GM18505 (cell line): Measurements from ENCODE around the gene CCDC71.
A peak's percentile ranks its signal among the peaks of the same experiment; 100 is the strongest.

Experiments
- ATAC-seq: cut with Tn5 transposase; IDR thresholded peaks from one replicate; pipeline ENCODE4 v1.9.1; 2021; ENCODE audit not compliant: unreplicated experiment
- POLR2A ChIP-seq: IDR thresholded peaks from 4 replicates; pipeline ENCODE4 v1.6.1; 2011; ENCODE audit warnings: borderline replicate concordance; ENCODE audit not compliant: insufficient read depth, insufficient read length; ENCODE audit errors: extremely low read depth

The CCDC71 gene

GRCh38 chr3:49165771-49166751, at the start of gene CCDC71:
Gene CCDC71 (minus strand): TSS chr3:49166331. CDS start chr3:49164208, 2,123 bp downstream.
- TF ChIP-seq POLR2A, result peak; percentile 84
- peak; percentile 58 for ATAC-seq

- ATAC-seq, result no peak
Observed at GRCh38 chr3:49213998-49214397, 47.9 kb upstream of the CCDC71 start.

GRCh38 chr3:49213541-49213943, 47.4 kb upstream of the CCDC71 start:
- TF ChIP-seq POLR2A, result no peak

More at GRCh38 chr3:49213998-49214397, 47.9 kb upstream of the CCDC71 start:
- TF ChIP-seq POLR2A, result no peak

GRCh38 chr3:49199900-49200281, 33.8 kb upstream of the CCDC71 start:
- TF ChIP-seq POLR2A, result no peak
- ATAC-seq, result no peak

More at GRCh38 chr3:49213541-49213943, 47.4 kb upstream of the CCDC71 start:
- no peak for ATAC-seq

- ATAC-seq, result no peak
- no peak for TF ChIP-seq POLR2A
Observed at GRCh38 chr3:49199239-49199899, 33.2 kb upstream of the CCDC71 start.

DNA sequence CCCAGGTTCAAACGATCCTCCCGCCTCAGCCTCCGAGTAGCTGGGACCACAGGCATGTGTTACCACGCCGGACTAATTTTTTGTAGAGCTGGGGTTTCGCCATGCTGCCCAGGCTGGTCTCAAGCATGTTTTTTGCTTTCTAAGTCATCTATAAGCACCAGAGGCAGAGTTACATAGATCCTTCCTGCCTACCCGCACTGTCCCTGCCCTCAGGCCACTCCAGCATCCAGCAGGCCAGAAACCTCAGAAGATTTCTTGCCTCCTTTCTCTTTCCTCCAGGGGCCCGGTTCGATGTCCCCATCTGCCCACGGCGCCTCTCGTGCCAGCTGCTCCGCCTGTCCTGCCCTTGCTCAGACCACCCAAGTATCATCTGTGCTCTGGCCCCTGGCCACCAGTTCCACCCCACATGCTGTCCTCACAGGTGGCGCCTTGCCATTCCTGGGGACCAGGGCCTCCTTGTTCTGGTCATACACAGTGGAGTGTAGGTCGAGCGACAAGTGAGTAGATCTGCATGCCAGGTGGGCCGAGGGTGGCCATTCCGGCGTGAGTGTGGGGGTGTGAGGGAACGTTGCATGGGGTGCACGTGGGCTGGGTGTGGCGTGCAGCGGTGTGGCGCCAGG, 32.6 kb upstream of the CCDC71 start:
- ATAC-seq, result no peak
- no peak for TF ChIP-seq POLR2A

DNA sequence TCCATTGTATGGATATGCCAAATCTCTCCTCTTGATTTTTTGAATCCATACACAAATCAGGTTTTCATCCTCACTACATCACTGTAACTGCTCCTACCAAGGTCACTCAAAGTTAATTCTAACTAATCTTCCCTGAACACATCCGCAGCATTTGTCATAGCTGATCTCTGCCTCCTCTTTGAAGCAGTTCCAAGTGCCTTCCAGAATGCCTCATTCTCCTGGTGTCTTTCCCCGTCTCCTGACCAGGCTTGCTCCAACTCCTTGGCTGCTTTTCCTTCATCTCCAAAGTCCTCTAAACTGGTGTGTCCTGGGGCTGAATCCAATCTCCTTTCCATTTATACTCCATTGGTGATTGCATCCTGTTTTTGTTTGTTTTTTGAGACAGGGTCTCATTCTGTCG, 32.0 kb upstream of the CCDC71 start:
- TF ChIP-seq POLR2A, result no peak
- no peak for ATAC-seq

DNA sequence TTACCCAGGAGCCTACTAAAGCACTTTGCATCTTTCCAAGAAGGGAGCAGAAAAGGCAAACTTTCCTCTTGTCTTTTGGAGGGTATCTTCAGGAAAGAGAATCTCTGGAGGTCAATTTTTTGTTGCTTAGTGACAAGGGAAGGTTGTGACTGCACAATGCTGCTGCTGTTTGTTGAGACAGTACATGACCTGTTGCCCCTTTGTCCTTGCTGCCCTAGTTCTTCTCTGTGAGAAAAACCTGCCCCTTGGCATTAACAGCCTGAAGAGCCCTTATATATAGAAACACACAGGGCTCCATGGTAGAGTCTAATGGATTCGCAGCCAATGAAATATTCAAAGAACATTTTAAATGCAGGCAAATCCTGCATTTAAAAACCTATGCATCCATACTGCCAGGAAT, 25.6 kb upstream of the CCDC71 start:
- no peak for ATAC-seq
- TF ChIP-seq POLR2A, result no peak

- no peak for ATAC-seq
- TF ChIP-seq POLR2A, result no peak
Observed at GRCh38 chr3:49183873-49184272, 17.7 kb upstream of the CCDC71 start.

DNA sequence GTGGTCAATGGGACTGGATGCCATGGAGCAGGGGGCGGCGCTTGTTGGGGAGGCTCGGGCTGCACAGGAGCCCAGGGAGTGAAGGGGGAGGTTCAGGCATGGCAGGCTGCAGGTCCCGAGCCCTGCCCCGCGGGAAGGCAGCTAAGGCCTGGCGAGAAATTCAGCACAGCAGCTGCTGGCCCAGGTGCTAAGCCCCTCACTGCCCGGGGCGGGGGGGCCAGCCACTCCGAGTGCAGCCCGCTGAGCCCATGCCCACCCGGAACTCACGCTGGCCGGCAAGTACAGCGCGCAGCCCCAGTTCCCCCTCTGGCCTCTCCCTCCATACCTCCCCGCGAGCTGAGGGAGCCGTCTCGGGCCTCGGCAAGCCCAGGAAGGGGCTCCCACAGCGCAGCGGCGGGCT, 16.6 kb upstream of the CCDC71 start:
- no peak for ATAC-seq
- TF ChIP-seq POLR2A, result no peak

GRCh38 chr3:49181351-49181750, 15.2 kb upstream of the CCDC71 start:
- no peak for TF ChIP-seq POLR2A
- no peak for ATAC-seq

- ATAC-seq, result no peak
- TF ChIP-seq POLR2A, result no peak
Observed at GRCh38 chr3:49180116-49180515, 14.0 kb upstream of the CCDC71 start.

DNA sequence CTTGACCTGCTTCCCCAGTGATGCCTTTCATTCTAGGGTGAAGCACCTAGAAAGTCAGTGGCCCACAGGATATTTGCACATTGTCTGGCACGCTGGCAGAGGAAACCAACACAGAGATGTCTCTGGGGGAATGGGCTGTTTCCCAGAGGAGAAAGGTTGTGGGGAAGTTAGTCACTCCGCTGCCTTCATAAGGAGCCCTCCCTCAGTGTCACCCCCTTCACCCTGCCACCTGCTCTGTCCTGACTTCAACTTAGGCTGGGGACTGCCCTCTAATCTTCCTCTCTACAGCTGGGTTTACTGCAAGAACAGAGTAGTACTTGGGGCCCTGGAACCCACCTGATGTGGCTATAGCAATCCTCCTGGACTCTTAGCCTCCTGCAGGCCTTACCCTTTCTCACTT, 10.9 kb upstream of the CCDC71 start:
- no peak for ATAC-seq
- no peak for TF ChIP-seq POLR2A
